HepG2 (cell line): ENCODE results near the gene RPS27L. TPM values are rescaled to one million over a fixed set of nuclear protein-coding genes. Genes with fewer than 3 reads are reported as not detected.
A peak's percentile ranks its signal among the peaks of the same experiment; 100 is the strongest.

Source experiments
- CERS6 ChIP-seq: sonication (generic); formaldehyde crosslinking; IDR thresholded peaks from 2 replicates; pipeline ENCODE4 v1.5.0; 2020; ENCODE audit warnings: missing genetic modification reagents
- HNF1A ChIP-seq, 2 experiments: sonication (generic) in 1 of 2; formaldehyde crosslinking in 1 of 2; IDR thresholded peaks; 2 replicates each; pipeline versions ENCODE4 v1.4.0 to v1.6.1; 2016 to 2020; ENCODE audit warnings: borderline replicate concordance in 1 of 2, low read depth in 1 of 2, mild to moderate bottlenecking in 1 of 2, missing genetic modification reagents in 1 of 2
- ISX ChIP-seq: sonication (generic); formaldehyde crosslinking; conservative IDR thresholded peaks from 2 replicates; pipeline ENCODE4 v1.5.0; 2020; ENCODE audit warnings: missing genetic modification reagents
- PATZ1 ChIP-seq: sonication (generic); formaldehyde crosslinking; IDR thresholded peaks from 2 replicates; pipeline ENCODE4 v1.4.0; 2020; ENCODE audit warnings: missing genetic modification reagents
- PAXIP1 ChIP-seq: sonication (generic); formaldehyde crosslinking; conservative IDR thresholded peaks from 2 replicates; pipeline ENCODE4 v1.4.0; 2020; ENCODE audit warnings: mild to moderate bottlenecking, missing genetic modification reagents, moderate library complexity
- PTBP1 ChIP-seq: fragments of 200-400 bp; formaldehyde crosslinking; IDR thresholded peaks from 2 replicates; pipeline ENCODE4 v1.6.1; 2018; ENCODE audit warnings: low read length, low read depth; ENCODE audit not compliant: poor library complexity, severe bottlenecking
- SAP130 ChIP-seq: IDR thresholded peaks from 2 replicates; pipeline ENCODE4 v1.6.1; 2016; ENCODE audit warnings: low read depth
- ZBTB2 ChIP-seq: sonication (generic); formaldehyde crosslinking; IDR thresholded peaks from 2 replicates; pipeline ENCODE4 v1.8.0; 2022; ENCODE audit warnings: low read depth, missing genetic modification reagents
- ZNF597 ChIP-seq: sonication (generic); formaldehyde crosslinking; IDR thresholded peaks from 2 replicates; pipeline ENCODE4 v1.5.0; 2020; ENCODE audit warnings: missing genetic modification reagents
- ZNF619 ChIP-seq: sonication (generic); formaldehyde crosslinking; IDR thresholded peaks from 2 replicates; pipeline ENCODE4 v1.4.0; 2020; ENCODE audit warnings: mild to moderate bottlenecking, missing genetic modification reagents
- ZNF772 ChIP-seq: sonication (generic); formaldehyde crosslinking; IDR thresholded peaks from 2 replicates; pipeline ENCODE4 v1.5.0; 2020; ENCODE audit warnings: mild to moderate bottlenecking, missing genetic modification reagents
- polyA plus RNA-seq, 8 experiments: library from polyadenylated mRNA; depleted of rRNA in 3 of 8; stranded (reverse) in 7 of 8; unstranded in 1 of 8; fragments of >200 nt; fragmentation: Illumina TruSeq in 4 of 8; extraction: Trizol in 4 of 8; gene quantifications; 2 replicates each; pipeline versions ENCODE4 v1.2.1 to v1.2.3, GENCODE V29; 2011 to 2016; ENCODE audit warnings: low read depth in 4 of 8, missing spikeins in 1 of 8, mixed read lengths in 1 of 8; ENCODE audit not compliant: insufficient read depth in 1 of 8
- total RNA-seq, 5 experiments: library from RNA; depleted of rRNA; stranded (reverse); fragments of >200 nt; fragmentation: Illumina TruSeq; extraction: Trizol; gene quantifications; 2 replicates each; pipeline ENCODE4 v1.2.3, GENCODE V29; 2016; ENCODE audit warnings: low read depth in 1 of 5

RPS27L gene
- total and polyA plus RNA-seq, 2 of the 13 experiments (the other 11 are each of a cell fraction or from before 2014, with no cell fraction given), result 231 to 433 TPM

GRCh38 chr15:63121382-63122001, 35.8 kb downstream of the RPS27L start, which contains the start of gene LACTB (continued):
- TF ChIP-seq PATZ1 (CRISPR knock-in tag) (0 out of 2 replicates have a peak, but pooled peaks have one; percentile 41), ZNF619 (CRISPR knock-in tag) (no peak), ISX (CRISPR knock-in tag) (no peak), PAXIP1 (peak; percentile 36; the same call in 1 of the 2 replicates), ZBTB2 (CRISPR knock-in tag) (no peak), ZNF772 (CRISPR knock-in tag) (no peak), ZNF597 (CRISPR knock-in tag) (no peak), SAP130 (CRISPR knock-in tag) (peak; percentile 74; the same call in 1 of the 2 replicates), PTBP1 (no peak), CERS6 (CRISPR knock-in tag) (no peak), HNF1A (IDR thresholded peaks at IDR 0.05; ENCODE audit: low read depth) (no peak), HNF1A (CRISPR knock-in tag; IDR thresholded peaks at IDR 0.05; ENCODE audit: borderline replicate concordance) (0 out of 2 replicates have a peak, but pooled peaks have one; percentile 6)
